ENCODE measurements around the gene LRMDA.

The LRMDA gene

GRCh38 chr10:75538144-75538543 lies 106.7 kb downstream of the LRMDA start:
- Mint-ChIP-seq H3K36me3 (ENCODE audit: low read depth) (no peaks in the 10 kb centered on the region), H3K27me3 (ENCODE audit: low read depth, poor library complexity) (peaks cover 25% of the 10 kb centered on the region), H3K4me3 (no peak overlapping the region), H3K27ac (no peak overlapping the region), H3K9me3 (no peaks in the 10 kb centered on the region), H3K4me1 (peaks cover 92% of the 10 kb centered on the region)
- TF ChIP-seq CTCF (IDR thresholded peaks at IDR 0.05), result no peak
- DNase-seq, result no peak

GRCh38 chr10:75538765-75539164 lies 107.3 kb downstream of the LRMDA start:
- no peak for TF ChIP-seq CTCF (IDR thresholded peaks at IDR 0.05)
- peaks cover 25% of the 10 kb centered on the region for H3K27me3 Mint-ChIP-seq (ENCODE audit: low read depth, poor library complexity)

GRCh38 chr10:75540357-75540966 lies 109.0 kb downstream of the LRMDA start:
- Mint-ChIP-seq H3K36me3 (ENCODE audit: low read depth) (no peaks in the 10 kb centered on the region), H3K9me3 (no peaks in the 10 kb centered on the region), H3K27ac (no peak overlapping the region), H3K4me3 (no peak overlapping the region), H3K27me3 (ENCODE audit: low read depth, poor library complexity) (peaks cover 22% of the 10 kb centered on the region), H3K4me1 (peaks cover 92% of the 10 kb centered on the region)
- DNase-seq, result no peak
- no peak for TF ChIP-seq CTCF (IDR thresholded peaks at IDR 0.05)

More at GRCh38 chr10:75538765-75539164, 107.3 kb downstream of the LRMDA start:
- H3K36me3 Mint-ChIP-seq (ENCODE audit: low read depth), result no peaks in the 10 kb centered on the region
- no peak for DNase-seq
- H3K27ac Mint-ChIP-seq, result no peak overlapping the region
- no peak overlapping the region for H3K4me3 Mint-ChIP-seq
- peaks cover 92% of the 10 kb centered on the region for H3K4me1 Mint-ChIP-seq
- no peaks in the 10 kb centered on the region for H3K9me3 Mint-ChIP-seq

- no peak for TF ChIP-seq CTCF (IDR thresholded peaks at IDR 0.05)
- peaks cover 88% of the 10 kb centered on the region for H3K4me1 Mint-ChIP-seq
- no peaks in the 10 kb centered on the region for H3K9me3 Mint-ChIP-seq
- peak overlapping the region; percentile 9 for H3K4me3 Mint-ChIP-seq
- H3K27me3 Mint-ChIP-seq (ENCODE audit: low read depth, poor library complexity), result peaks cover 17% of the 10 kb centered on the region
- H3K27ac Mint-ChIP-seq, result no peak overlapping the region
- DNase-seq, result no peak
- no peaks in the 10 kb centered on the region for H3K36me3 Mint-ChIP-seq (ENCODE audit: low read depth)
Measured at GRCh38 chr10:75540981-75541380, 109.6 kb downstream of the LRMDA start.

- Mint-ChIP-seq H3K4me1 (peaks cover 84% of the 10 kb centered on the region), H3K9me3 (no peaks in the 10 kb centered on the region), H3K27me3 (ENCODE audit: low read depth, poor library complexity) (peaks cover 15% of the 10 kb centered on the region), H3K4me3 (peak overlapping the region; percentile 61), H3K36me3 (ENCODE audit: low read depth) (no peaks in the 10 kb centered on the region), H3K27ac (no peak overlapping the region)
- DNase-seq, result no peak
- no peak for TF ChIP-seq CTCF (IDR thresholded peaks at IDR 0.05)
Measured at GRCh38 chr10:75541411-75541810, 110.0 kb downstream of the LRMDA start.

- Mint-ChIP-seq H3K27ac (peak overlapping the region; percentile 90), H3K4me1 (peaks cover 86% of the 10 kb centered on the region), H3K9me3 (peaks cover 3% of the 10 kb centered on the region), H3K4me3 (peak overlapping the region; percentile 61), H3K36me3 (ENCODE audit: low read depth) (no peaks in the 10 kb centered on the region), H3K27me3 (ENCODE audit: low read depth, poor library complexity) (peaks cover 11% of the 10 kb centered on the region)
- DNase-seq, result no peak
- no peak for TF ChIP-seq CTCF (IDR thresholded peaks at IDR 0.05)
Measured at GRCh38 chr10:75542084-75542483, 110.7 kb downstream of the LRMDA start.

All from nephron progenitor cell (in vitro differentiated cells).